Effector CD4-positive, alpha-beta T cell (primary cell): Measurements from ENCODE around the gene TF.

Experiments
- DNase-seq: peaks from one replicate; pipeline ENCODE4 v3.0.0-alpha.2; 2020

Gene TF

GRCh38 chr3:133747907-133748639 is 1.9 kb downstream of the TF start:
- DNase-seq = no peak

DNA sequence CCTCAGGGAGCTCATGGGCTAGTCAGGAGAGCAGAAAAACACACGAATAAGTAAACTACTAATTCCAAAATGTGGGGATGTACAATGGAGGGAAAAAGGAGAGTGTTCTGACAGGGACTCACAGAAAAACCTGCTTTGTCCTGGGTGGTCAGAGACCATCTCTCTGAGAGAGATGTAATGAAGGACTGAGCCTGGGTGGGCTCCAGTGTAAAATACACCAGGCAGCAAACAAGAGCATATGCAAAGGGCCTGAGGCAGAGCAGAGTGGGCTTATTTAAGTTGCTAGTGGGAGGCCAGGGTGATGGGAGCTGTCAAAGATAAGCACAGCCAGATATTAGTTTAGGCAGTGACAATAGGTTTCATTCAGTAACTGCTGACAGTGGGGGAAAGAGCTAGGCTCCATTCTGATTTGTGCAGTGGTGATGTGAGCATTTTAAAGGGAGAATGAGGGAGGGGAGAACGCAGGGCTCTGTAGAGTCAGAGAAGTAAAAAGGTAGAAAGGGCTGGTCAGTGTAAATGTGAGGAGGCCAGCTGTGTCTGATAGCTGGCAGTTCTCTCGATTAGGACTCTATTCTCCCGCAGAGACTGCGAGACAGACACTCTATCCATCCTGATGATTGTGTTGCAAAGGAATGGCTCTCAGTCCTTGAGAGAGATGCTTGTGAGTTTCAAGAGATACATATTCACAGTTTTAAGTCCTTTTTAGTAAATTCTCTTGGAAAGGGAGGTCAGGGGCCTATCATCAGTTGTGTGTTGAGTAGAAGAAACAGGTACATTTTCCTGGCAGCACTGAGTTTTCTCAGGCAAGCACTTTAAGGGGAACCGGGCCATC is 3.5 kb downstream of the TF start:
- DNase-seq = no peak

DNA sequence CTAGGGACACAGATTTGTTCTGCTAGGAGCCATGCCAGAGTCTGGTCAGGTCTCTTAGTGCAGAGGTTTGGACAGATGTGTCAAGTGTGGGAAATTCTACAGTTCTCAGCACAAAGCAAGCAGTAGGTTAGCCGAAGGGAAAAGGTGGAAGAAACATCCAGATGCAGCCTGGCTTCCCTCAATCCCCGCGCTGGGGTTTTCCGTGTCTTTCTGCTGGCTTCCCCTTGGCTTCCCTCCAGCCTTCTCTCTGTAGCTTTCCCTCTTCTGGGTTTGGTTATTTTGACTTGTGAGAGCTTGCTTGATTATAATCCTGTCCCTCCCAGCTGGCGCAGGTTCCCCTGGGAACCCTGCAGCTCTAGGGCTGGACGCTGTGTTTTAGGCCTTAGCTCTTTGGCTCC is 4.1 kb downstream of the TF start:
- no peak for DNase-seq

DNA sequence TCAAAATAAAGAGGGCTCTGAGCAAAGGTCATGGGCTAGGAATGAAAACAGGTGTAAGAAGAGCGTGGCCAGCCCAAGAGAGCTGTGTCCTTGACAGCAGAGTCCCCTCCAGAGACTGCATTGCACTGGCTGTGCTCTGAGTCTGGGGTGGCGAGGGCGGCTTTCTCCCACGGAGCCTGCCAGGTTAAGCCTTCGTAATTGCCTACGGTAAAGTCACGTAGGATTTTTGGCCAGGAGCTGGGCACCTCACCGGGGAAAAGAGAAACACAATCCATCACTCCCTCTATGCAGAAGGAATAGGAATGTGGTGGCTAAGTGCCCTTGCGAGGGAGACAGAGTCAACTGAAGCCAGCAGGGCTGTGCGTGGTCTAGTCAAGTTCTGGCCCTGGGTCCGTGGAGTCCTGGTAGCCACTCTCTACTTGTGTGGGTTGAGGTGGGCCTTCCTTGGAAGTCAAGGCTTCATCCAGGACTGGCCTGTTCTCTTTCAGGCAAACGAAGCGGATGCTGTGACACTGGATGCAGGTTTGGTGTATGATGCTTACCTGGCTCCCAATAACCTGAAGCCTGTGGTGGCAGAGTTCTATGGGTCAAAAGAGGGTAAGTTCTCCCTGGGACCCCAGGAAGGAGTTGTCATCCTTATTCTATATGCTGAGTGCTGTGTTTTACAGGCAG is 7.0 kb downstream of the TF start:
- DNase-seq = no peak

- no peak for DNase-seq
Measured at GRCh38 chr3:133753779-133754164, 7.6 kb downstream of the TF start.

GRCh38 chr3:133754455-133754854 is 8.3 kb downstream of the TF start:
- DNase-seq = no peak

- DNase-seq = no peak
Measured at GRCh38 chr3:133754973-133755828, 9.0 kb downstream of the TF start.

DNA sequence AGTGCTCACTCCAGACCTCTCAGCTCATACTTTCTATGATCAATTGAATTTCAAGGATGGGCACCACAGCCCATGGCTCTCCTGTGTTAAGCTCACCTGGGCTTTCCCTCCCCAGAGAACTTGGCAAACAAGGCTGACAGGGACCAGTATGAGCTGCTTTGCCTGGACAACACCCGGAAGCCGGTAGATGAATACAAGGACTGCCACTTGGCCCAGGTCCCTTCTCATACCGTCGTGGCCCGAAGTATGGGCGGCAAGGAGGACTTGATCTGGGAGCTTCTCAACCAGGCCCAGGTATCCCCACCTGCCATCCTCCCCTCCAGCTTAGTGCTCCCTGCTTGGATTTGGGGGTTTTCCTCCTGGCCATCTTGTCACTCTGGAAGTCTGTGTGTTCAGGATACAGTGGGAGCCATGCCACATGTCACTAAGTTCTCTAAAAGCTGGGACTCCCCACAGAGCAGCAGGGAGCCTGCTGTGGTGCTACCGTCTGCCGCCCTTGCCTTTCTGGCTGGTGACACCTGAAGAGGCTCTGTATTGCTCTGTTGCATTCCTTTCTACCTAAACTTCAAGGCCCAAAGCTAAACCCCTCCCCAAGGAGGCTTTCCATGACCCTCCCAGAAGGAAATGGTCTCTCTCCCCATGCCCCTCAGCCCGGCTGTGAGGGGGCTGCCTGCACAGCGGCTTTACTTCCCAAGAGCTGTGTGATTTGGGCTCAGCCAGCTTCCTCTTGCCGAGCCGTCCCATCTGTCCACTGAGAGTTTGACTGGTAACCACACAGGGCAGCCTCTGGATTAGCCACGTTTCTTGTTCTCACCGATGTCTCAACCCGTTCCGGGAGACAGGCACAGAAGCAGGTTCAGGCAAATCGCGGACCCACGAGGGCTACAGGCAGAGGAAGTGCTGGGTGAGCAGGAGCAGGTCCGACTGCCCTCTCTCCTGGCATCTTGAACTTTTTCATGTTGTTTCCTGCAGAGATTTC is 10.8 kb downstream of the TF start:
- DNase-seq = no peak

- no peak for DNase-seq
Measured at GRCh38 chr3:133757701-133758567, 11.7 kb downstream of the TF start.

DNA sequence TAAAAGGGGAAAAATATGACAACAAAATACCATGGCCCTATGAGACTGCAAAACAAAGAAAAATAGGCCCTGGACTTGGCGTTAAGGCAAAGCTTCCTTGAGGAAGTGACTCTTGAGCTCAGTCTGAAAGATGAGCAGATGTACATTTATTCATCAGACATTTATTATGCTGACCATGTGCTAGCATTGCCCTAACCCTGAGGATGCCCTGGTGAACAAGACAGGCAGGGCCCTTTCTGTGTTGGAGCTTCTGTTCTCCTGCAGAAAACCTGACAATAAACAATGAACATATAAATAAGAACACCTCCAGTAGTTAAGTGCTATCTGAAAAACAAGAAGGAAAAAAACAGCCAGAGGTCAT is 12.4 kb downstream of the TF start:
- DNase-seq = no peak

DNA sequence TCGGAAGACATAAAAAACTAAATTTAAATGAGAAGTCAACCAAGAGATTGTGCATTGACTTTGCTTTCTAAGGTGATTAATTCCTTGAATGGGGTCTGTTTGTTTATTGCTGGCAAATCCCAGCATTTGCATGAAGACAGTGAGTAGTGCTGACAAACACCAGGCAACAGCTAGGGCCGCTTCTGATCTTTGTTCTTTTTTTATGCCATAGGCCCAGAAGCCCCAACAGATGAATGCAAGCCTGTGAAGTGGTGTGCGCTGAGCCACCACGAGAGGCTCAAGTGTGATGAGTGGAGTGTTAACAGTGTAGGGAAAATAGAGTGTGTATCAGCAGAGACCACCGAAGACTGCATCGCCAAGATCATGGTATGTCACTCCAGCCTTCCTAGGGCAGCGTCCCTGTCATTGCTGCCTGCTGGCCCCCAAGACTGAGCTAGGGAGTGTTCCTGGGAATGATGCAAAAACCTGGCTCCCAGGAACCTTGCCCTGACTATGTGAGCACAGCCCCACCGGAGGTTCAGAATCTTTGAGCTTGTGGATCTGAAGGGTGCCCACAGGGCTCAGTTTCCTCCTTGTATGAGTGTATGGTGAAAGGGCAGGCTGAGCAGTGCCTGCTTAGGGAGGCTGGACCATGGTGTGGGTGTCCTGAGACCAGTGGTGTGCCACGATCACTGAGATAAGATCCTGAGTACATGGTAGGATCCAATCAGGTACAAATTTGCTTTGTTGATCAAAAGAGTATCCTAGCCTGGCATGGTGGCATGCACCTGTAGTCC is 13.0 kb downstream of the TF start:
- no peak for DNase-seq

DNA sequence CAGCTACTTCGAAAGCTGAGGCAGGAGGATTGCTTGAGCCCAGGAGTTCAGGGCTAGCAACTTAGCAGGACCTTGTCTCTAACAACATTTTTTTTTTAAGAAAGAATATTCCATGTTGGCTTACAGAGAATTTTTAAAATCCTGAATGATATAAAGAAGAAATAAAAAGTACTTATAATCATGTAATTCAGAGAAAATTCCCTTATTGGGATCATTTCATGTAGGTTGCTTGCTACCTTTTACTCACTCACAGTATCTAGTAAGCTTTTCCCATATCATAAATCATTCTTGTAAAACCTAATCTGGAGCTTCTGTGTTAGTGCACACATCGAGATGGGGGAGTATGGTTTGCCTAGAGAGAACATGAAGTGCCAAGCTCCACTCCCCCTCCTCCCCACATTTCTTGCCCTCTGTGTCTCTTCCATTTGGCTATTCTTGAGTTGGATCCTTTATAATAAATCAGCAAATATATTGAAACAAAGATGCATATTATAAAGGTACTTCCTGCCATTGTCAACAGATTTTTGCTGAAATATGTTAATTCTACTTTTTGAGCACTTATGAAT is 13.6 kb downstream of the TF start:
- DNase-seq = no peak

DNA sequence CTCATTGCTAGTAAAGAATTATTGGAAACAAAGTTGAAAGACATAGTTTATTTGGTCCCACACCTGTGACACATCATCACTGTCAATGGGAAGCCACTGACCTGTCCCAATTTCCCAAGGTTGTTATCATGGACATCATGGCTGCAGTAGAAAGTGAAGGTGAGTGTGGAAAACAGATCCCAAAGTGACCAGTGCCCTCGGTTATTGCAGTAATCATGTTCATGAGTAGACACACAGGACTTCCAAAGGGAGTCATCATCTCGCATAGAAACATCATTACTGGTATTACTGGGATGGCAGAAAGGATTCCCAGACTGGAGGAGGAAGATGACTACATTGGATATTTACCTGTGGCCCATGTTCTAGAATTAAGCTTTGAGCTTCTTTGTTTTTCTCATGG is 14.7 kb downstream of the TF start:
- DNase-seq = no peak

GRCh38 chr3:133761605-133762484 is 15.7 kb downstream of the TF start:
- no peak for DNase-seq

DNA sequence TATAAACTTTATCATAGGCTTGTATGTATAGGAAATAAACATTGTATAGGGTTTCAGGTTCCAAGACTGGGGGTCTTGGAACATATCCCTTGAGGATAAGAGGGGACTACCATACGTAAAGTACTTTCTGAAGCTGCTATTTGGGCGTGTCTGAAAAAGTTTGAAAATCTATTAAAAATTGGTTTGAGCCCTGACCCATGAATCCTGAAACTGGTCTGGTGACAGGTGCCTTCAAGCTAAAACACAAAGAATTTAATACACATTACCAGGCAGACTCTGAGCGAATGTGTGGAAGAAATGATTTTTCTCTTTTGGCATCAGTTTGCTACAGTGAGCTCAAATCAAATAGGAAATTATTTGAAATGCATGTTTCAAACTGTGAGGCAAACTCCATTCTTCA is 16.3 kb downstream of the TF start:
- no peak for DNase-seq

DNA sequence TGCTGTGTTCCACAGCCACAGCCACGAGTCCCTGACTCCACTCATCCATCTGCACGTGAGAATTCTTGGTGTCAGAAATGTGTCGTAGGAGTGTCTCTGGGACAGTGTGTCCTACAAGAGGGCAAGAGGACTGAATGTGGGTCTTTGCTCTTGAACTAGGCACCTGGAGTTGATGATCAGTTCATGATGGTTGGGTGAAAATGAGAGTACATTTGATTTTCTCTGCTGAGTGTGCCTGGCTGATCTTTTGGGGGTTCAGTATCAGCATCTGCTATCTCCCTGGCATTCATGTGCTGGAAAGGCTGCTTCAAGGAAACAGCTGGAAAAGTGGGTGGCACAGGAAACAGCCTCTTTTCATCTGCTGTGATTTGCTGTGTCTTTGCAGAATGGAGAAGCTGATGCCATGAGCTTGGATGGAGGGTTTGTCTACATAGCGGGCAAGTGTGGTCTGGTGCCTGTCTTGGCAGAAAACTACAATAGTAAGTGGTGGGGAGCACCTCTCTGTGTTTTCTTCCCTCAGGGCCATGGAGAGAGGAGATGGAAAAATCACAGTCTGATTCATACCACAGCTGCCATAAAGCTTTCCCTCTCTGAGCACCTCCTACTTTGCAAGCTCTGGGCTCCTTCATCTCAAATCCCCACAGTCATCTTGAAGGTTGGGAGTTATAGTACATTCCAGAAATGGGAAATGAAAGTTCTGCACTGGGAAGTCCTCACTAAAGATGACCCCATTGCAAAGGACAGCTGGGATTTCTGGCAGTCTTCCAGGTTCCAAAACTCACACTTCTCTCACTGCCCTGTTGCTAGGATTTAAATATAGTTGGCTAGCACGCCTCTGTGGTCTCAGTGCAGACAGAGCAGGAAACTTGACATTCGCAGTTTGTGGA is 17.8 kb downstream of the TF start:
- DNase-seq = no peak

- no peak for DNase-seq
Measured at GRCh38 chr3:133765256-133765655, 19.1 kb downstream of the TF start.
